Activated CD4-positive, alpha-beta T cell treated with anti-CD3 and anti-CD28 coated beads for 24 hours (primary cell): ENCODE data around the gene DAPK2.

ENCODE experiments used
- DNase-seq, 2 donors: peaks; one replicate each; pipeline ENCODE4 v3.0.0-alpha.2; 2020; ENCODE audit warnings: low read depth in 2 of 2

Gene DAPK2

DNA sequence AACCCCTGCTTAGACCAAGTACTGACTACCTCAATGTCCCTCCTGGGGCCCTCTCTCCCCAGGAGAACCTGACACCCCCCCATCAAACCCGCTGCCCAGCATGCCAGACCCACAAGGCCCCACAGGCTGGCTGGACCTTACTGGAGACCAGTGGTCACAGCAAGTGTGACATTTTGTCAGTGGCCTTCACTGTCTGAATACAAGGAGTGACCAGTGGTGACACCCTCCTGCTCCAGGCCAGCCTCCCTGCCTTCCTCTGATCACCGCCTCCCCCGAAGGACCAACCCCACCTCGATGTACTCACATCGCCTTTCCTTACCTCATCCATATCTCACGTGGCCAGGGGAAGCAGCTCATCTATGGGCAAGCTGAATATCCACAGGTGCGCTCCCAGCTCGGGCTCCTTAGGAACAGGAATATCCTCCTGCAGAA, 150.5 kb downstream of the DAPK2 start:
- no peak for DNase-seq

DNA sequence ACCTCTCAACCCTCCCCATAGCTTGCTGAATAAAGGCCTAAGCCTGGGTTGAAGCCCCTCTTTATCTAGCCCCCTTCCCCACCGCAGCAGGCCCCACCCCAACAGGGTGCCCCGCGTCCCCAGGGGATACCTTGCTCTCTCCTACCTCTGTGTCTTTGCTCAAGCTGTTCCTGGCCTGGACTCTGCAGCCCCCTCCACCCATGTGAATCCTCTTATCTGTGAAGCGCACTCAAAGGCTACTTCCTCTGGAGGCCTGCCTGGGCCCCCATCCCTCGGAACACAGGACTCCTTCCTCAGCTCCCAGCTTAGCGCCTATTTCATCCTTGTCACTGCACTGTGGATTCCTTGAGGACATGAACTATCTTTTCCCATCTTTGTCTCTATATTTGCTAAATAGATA, 151.1 kb downstream of the DAPK2 start:
- no peak for DNase-seq

DNA sequence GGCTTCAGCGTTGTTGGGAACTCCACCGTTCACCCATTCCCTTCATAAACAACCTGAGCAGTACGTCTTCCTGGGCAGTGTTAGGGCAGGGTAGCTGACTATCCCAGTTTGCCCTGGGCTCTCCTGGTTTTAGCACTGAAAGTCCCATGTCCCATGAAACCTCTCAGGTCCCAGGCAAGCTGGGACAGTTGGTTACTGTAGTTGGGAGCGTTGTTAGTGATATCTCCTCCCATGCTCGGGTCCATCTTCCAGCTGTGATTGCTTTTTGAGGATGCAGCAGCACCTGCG, 151.7 kb downstream of the DAPK2 start:
- no peak for DNase-seq

DNA sequence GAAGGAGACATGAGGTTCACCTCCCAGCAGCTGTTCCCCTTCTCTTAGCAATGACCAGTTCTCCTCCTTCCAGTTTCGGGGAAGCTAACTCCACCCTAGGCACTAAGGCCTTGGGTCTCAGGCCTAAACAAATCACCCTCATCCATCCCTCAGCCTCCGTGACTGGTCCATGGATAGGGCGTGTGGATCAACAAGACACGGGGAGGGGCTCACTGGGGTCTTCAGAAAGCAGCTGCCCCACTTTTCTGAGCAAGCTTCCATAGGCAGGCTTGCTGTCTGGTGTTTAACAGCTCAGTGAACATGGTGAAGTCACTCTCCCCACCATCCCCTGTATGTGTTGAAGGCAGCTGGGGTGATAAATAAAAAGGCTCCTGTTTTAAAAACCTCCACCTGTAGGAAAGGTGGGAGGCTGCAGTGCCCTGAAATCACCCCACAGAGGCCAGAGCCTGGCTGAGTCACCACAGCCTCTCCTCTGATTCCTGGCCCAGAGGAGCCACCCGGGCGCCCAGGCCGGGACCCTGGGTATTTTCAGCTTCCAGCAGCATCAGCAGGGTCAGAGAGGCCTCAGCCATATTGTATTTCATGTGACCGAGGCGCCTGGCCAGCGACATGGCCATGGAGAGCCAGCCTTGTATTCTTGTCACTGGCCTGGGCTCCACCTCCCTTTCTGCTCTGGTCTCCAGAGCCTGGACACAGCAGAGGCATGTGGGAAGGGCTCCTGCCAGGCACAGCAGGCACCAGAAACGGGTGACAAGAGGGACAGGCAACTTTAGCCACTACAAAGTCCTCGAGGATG, 152.2 kb downstream of the DAPK2 start:
- DNase-seq: no peak

DNA sequence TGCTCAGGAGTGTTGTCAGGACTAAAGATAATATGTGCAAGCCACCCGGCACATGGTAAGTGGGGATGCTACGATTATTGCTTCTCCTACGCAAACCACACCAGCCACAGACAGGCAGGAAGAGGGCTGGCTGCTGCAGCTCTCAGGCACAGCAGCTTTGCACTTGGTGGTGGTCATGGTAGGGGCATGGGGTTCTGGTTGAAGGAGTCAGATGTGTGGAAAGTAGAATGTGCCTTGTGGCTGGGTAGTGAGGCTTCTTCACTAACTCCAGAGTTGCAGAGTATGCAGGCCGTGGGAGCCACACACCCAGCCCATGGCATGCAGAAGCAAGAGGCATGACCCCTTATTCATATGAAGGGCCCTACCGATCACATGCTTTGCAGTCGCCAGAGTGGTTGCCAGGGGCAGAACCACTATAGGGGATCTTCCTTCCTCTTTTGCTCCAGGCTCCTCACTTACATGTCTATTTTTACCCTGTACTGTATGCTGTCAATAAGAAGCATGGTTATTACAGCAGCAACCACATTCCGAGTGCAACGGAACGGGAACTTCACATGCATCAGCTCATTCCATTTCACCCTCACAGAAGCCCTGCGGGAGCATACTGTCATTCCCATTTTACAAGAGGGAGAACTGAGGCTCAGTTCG, 153.4 kb downstream of the DAPK2 start:
- peak; percentile 51 to 56 for DNase-seq

DNA sequence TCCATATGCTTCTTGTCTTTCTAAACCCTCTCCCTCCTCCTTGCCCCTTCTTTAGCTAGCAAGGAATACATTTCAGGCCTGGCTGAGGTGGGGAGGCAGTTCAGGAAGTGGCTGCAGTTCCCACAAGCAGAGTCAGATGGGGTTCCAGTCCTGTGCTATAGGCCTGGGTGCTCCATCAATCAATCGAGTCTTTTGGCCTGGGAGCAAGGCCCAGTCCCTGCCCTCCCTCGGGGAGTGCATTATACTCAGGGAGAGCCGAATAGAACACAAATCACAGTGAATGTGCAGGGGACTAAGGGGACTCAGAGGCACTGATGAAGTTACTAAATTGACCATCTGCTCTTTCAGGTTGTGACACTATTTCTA, 154.5 kb downstream of the DAPK2 start:
- DNase-seq: no peak

DNA sequence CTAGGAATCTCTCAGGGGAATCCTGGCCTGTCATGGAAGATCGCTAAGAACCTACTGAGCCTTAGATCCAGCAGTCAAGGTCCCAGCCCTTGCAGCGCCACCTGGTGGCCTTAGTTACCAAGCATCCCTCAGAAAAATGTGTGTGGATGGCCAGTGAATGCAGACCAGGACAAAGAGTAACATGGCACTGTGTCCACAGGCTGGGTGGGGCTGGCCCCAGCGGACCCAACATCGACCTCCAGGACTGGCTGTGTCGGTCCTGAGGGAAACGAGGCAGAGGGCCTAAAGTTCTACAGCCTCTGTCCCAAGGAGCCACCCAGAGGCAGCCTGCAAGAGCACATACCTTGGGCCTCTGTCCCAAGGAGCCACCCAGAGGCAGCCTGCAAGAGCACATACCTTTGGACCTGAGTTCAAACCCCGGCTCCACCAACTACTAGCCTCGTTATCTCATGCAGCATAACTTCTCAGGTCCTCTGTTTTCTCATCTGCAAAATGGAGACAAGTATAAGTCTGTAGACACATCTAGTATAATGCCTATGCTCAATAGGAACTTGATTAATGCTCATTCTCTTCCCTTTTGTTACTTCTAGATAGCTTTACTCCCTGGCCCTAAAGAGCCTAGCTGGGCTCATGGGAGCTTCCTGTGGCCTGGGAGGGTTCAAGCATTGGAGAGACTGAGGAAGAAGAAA, 155.1 kb downstream of the DAPK2 start:
- peak; percentile 60 to 71 for DNase-seq

DNA sequence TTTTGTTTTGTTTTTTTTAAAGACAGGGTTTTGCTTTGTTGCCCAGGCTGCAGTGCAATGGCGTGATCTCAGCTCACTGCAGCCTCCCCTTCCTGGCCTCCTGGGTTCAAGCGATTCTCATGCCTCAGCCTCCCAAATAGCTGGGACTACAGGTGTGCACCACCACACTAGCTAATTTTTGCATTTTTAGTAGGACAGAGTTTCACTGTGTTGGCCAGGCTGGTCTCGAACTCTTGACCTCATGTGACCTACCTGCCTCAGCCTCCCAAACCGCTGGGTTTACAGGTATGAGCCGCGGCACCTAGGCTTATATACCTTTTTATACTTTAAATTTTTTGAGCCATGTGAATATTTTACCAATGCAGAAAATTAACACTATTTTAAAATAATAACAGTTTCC, 155.7 kb downstream of the DAPK2 start:
- DNase-seq: no peak

DNA sequence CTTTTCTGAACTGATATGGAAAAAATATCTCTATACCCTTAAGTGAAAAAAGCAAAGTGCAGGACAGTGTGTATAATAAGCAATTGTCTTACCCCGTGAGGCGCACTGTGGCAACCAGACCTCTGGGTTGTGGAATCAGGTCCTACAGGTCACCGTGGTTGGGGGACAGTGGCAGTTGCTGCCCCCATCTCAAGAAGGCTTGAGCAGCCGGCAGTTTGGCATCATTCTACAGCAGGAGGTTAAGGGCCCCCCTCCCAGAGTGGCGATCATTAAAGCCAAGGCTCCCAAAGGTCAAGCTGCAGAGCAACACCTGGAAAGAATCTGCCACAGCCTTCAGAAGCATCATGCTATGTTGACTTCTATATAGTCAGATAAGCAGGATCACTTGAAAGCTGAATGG, 156.5 kb downstream of the DAPK2 start:
- no peak for DNase-seq

DNA sequence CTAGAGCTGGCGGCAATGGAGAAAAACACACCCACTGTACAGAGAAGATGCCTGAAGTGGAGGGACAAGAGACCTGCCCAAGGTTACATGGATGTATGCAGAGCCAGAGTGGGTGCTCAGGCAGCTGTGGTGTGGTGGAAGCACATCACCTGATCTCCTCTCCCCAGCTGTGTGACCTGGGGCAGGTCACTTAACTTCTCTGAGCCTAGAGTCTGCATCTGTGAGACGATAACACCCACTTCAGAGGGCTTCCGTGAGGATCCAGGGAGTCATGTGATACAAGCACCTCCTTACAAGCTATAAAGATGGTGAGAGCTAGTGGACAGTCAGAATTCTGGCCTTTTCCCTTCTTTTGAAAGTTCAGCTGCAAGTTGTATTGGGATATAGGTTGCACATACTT, 157.5 kb downstream of the DAPK2 start:
- DNase-seq: no peak

DNA sequence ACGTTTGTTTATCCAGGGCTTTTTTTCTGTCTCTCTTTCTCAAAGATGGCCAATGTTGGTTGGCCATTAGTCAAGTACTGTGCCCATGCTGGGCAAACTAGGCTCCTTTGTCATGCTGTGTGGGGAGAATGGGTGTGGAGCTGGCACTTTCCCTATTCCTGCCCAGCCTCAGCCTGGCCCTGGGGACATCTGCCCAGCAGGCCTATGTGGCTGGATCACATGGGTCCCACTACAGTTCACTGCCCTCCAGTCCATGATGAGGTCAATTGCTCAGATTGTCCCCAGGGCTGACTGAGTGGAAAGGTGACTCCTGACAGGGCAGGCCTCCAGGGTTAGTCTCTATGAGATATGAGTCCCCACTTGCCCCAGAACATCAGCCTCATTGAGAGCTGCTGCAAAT, 158.1 kb downstream of the DAPK2 start:
- DNase-seq: no peak

DNA sequence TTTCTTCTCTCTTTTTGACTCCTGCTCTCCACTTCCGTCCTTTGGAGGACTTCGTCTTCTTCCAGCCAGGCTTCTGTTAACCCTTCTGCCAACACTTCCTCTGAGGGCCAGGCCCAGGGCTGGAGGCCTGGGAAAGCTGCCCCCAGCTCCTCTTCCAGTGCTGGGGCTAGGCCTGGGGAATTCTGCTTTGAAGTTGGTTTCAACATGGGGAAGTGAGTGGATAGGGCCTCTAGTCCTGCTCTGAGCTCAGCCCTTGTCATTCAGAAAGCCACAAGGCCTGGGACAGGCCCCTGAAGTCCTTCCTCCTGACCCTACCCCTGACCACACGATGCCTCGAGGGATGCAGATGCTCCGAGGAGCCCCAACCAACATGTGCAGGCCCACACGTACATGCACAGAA, 158.7 kb downstream of the DAPK2 start:
- DNase-seq: no peak

DNA sequence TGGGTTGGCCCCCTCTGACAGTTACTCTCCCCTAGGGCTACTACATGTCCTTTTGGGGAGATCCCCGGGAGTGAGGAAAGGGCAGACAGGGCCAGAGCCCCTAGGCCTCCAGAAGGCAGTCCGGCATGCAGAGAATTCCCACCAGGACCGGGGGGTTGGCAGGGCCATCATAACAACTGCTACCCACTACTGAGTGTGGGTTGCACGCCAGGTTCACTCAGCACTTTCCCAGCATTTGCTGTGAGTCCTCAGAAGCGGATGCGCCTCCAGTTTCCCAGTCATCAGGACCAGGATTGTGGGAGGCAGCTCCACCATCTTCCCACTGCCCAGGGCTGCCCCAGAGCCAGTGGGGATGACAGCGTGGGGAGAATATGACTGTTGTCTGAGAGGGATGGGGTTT, 161.3 kb downstream of the DAPK2 start:
- no peak for DNase-seq

DNA sequence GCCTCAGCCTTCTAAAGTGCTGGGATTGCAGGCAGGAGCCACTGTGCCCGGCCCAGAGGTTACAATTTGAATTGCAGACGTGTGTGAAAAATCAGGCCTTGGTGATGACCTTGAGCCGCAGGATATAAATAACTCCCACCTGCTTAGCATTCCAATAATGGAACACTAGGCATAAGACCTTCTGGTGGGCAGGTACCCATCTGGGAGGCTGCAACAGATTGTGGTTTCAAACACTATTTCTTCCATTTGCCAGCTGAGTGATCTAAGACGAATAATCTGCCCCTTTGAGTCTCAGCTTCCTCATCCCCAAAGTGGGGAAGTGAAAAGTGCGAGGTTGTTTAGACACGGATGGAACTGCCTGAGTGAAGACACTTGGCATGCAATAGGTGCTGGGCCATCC, 164.9 kb downstream of the DAPK2 start:
- no peak for DNase-seq

DNA sequence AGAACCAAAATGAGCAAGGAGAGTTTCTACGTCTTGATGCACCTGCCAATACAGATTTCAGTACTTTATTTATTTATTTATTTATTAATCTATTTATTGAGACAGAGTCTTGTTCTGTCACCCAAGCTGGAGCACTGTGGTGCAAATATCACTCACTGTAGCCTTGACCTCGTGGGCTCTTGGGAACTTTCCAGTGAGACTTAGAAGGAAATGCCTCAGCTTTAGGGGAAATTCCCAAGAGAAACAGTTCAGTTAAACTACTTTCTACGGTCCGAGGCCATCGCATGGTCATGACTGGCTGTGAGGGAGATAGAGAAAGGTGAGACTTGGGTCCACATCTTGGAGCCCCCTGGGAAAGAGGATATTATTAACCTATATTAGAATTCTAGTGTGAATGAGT, 165.5 kb downstream of the DAPK2 start:
- DNase-seq: no peak

DNA sequence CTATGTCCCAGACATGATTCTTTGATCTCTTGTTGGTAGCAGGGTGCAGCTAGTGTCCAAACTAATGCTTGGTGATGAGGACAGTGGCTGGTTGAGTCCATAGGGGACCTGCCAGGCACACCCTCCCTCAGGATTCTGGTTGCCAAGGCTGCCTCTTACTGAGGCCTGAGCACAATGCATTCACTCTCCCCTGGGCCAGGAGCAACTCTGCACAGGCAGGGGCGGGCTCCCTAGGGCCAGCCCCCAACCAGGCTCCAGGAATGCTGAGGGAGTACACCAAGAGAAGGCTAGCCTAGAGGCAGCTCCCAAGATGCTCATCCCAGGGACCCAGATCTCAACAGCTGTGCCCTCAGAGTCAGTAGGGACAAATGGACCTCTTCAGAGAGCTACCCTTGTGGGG, 166.3 kb downstream of the DAPK2 start:
- no peak for DNase-seq

DNA sequence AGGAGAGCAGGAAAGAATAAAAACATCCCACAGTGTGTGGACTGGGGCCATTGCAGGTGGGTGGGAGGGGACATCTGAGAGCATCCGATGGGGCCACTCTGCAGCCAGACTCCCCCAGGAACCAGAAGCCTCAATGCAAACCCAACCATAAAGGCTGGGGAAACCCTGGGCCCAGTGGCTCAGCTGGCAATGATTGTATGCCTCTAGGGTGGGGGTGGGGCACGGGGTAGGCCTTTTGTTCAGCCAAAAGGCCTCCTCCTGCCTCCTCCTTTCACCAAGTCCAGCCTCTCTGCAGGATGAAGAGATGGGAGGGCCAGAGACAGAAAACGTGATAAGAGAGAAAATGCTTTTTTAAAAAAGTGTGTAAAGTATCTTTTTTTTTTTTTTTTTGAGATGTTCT, 167.1 kb downstream of the DAPK2 start:
- no peak for DNase-seq

DNA sequence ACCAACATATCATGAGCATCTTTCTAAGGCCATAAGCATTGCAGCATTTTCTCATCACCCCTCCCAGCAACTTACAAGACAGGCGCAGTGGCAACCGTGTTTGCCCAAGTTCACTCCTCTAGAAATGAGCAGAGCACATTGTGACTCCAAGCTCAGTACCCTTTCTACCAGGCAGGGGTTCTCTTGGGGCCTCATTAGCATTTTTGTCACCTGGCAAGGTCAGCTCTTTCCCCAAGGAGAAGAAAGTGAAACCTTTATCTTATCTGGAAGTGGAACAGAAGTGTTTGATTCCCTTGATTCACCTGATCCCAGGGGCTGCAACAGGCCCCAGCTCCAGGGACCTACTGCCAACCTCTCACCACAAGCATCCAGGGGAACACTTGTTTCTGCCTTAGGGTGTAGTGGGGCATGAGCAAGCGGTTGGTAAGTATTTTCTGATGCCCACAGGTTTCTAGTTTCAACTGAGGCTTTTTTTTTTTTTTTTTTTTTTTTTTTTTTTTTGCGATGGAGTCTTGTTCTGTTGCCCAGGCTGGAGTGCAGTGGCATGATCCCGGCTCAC, 168.5 kb downstream of the DAPK2 start:
- DNase-seq: no peak

DNA sequence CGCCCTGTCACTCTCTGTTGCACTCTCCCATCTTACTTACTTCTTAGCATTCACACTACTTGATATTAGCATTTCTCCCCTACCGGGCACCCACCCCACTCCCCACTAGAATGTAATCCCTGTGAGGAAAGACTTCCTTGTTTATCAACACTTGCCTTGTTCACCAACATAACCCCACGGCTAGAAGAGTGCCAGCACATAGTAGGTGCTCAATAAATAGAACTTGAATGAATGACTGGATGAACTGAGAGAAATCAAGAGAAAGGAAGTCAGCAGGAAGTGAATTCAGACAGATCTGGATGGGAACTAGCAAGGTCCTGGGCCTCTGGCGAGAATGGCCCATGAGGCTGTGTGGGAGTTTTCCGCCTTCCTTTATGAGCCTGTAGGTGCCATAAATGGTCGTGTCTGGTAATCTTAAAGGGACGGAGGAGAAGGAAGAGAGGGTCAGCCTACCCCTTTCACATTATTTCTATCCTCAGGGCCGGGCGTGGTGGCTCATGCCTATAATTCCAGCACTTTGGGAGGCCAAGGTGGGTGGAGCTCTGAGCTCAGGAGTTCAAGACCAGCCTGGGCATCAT, 170.1 kb downstream of the DAPK2 start:
- DNase-seq: no peak

DNA sequence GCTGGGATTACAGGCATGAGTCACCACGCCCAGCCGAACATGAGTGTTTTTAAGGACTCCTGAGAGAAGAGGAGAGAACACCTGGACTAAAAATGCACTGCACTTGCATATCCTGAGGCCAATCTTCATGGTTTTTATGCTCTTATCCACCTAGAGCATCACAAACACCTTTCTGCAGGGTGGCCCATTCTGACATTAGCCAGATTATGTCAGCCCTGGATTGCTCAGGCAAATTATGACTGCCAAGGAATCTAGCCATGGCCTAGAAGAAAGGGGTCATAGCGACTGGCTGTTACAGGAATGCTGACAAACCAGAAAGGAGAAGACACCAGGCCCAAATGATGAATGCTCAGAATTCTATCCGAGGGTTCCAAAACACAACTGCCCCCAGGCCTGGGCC, 171.7 kb downstream of the DAPK2 start:
- no peak for DNase-seq

DNA sequence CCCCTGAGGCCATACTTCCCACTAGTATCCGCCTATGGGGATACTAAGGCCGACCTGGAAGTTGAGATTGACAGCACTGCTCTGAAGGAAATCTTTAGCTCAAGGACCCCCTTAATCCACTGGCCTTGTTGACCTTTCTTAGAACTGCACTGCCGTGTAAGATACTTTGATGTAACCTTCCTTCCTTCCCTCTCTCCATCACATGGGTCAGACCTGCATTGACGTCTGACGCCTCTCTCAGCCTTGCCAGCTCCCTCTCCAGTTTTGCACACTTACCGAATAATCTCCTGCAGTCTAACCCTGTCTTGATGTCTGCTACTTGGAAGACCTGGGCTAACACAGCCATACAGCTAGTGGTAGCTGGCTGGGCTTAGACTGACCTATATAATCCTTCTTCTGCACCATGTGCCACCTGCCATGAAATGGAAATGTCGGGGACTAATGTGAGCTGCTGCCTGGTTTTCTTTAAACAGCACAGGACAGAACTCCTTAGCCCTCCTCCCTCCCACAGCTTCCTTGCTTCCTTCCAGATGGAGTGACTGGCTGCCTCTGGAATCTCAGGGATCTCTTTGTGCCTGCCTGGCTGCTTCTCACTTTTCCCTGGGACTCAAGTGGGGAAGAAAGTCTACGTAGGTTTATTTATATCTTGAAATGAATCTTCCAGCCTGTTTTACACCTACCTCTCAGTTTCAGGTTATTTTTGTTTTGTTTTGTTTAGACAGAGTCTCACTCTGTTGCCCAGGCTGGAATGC, 173.3 kb downstream of the DAPK2 start:
- DNase-seq: no peak
